HL-60 (cell line): ENCODE data around the gene TNRC6A.

Experiments
- SPI1 ChIP-seq: IDR thresholded peaks from 2 replicates; pipeline ENCODE4 v1.6.1; 2012; ENCODE audit warnings: low read depth, mild to moderate bottlenecking, borderline replicate concordance
- TF ChIP-seq, protein P1 (sequence below): IDR thresholded peaks from one replicate; pipeline ENCODE4 v1.5.1; 2011; ENCODE audit warnings: low read length, control low read depth, inconsistent platforms; ENCODE audit not compliant: insufficient read depth
- TF ChIP-seq, protein P2 (sequence below): IDR thresholded peaks from 2 replicates; pipeline ENCODE4 v1.6.1; 2012; ENCODE audit warnings: low read depth; ENCODE audit not compliant: insufficient replicate concordance

DNA sequence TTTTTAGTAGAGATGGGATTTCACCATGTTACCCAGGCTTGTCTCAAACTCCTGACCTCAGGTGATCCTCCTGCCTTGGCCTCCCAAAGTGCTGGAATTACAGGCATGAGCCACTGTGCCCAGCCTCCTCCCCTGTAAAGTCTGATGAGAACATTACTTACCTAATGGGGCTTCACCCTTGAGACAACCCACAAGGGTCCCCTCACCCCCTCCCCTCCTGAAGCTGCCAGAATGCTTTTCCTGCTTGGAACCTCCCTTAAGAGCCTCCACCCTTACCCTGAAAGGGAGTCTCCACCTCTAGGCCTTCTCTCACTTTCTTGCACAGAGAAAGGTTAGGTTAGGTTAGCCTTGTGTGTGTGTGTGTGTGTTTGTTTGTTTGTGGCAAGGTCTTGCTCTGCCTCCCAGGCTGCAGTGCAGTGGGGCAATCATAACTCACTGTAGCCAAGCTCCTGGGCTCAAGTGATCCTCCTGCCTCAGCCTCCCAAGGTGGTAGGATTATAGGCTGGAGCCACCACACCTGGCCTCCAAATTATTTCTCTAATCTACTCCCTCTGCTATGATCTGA is 125.2 kb downstream of the TNRC6A start:
- TF ChIP-seq, protein P1, sequence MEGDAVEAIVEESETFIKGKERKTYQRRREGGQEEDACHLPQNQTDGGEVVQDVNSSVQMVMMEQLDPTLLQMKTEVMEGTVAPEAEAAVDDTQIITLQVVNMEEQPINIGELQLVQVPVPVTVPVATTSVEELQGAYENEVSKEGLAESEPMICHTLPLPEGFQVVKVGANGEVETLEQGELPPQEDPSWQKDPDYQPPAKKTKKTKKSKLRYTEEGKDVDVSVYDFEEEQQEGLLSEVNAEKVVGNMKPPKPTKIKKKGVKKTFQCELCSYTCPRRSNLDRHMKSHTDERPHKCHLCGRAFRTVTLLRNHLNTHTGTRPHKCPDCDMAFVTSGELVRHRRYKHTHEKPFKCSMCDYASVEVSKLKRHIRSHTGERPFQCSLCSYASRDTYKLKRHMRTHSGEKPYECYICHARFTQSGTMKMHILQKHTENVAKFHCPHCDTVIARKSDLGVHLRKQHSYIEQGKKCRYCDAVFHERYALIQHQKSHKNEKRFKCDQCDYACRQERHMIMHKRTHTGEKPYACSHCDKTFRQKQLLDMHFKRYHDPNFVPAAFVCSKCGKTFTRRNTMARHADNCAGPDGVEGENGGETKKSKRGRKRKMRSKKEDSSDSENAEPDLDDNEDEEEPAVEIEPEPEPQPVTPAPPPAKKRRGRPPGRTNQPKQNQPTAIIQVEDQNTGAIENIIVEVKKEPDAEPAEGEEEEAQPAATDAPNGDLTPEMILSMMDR: no peak
- no peak for TF ChIP-seq SPI1
- TF ChIP-seq, protein P2, sequence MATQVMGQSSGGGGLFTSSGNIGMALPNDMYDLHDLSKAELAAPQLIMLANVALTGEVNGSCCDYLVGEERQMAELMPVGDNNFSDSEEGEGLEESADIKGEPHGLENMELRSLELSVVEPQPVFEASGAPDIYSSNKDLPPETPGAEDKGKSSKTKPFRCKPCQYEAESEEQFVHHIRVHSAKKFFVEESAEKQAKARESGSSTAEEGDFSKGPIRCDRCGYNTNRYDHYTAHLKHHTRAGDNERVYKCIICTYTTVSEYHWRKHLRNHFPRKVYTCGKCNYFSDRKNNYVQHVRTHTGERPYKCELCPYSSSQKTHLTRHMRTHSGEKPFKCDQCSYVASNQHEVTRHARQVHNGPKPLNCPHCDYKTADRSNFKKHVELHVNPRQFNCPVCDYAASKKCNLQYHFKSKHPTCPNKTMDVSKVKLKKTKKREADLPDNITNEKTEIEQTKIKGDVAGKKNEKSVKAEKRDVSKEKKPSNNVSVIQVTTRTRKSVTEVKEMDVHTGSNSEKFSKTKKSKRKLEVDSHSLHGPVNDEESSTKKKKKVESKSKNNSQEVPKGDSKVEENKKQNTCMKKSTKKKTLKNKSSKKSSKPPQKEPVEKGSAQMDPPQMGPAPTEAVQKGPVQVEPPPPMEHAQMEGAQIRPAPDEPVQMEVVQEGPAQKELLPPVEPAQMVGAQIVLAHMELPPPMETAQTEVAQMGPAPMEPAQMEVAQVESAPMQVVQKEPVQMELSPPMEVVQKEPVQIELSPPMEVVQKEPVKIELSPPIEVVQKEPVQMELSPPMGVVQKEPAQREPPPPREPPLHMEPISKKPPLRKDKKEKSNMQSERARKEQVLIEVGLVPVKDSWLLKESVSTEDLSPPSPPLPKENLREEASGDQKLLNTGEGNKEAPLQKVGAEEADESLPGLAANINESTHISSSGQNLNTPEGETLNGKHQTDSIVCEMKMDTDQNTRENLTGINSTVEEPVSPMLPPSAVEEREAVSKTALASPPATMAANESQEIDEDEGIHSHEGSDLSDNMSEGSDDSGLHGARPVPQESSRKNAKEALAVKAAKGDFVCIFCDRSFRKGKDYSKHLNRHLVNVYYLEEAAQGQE: no peak
